OCI-LY3 (cell line): ENCODE data around the gene MS4A14.

Experiments
- H2AFZ ChIP-seq: fragments of 200-600, 300-600 bp; shearing (Covaris generic); 2 replicates; pipeline ENCODE4 v1.6.0; 2014; ENCODE audit warnings: antibody characterized with exemption, low read depth, low read length
- H3K27ac ChIP-seq: fragments of 200-600, 300-600 bp; sonication (generic); 2 replicates; pipeline ENCODE4 v1.5.1; 2014; ENCODE audit warnings: mild to moderate bottlenecking, low read length, moderate library complexity, mixed read lengths
- H3K27me3 ChIP-seq: fragments of 200-600, 300-600 bp; sonication (generic); 2 replicates; pipeline ENCODE4 v1.6.1; 2014; ENCODE audit warnings: low read depth, low read length, mixed read lengths
- H3K36me3 ChIP-seq: fragments of 200-600, 300-600 bp; sonication (generic); replicated peaks from 2 replicates; pipeline ENCODE3; 2014; ENCODE audit warnings: low read depth, low read length, mixed read lengths
- H3K4me1 ChIP-seq: fragments of 300-600, 200-600 bp; sonication (generic); 2 replicates; pipeline ENCODE4 v1.6.1; 2014; ENCODE audit warnings: low read length, mixed read lengths
- H3K4me2 ChIP-seq: fragments of 200-600, 300-600 bp; sonication (generic); 2 replicates; pipeline ENCODE4 v1.6.1; 2014; ENCODE audit warnings: low read length, mixed read lengths
- H3K4me3 ChIP-seq: fragments of 300-600, 200-600 bp; sonication (generic); 2 replicates; pipeline ENCODE4 v1.5.1; 2014; ENCODE audit warnings: antibody characterized with exemption, mild to moderate bottlenecking, low read length, moderate library complexity
- H3K79me2 ChIP-seq: fragments of 300-600, 200-600 bp; shearing (Covaris generic); 2 replicates; pipeline ENCODE4 v1.6.1; 2014; ENCODE audit warnings: mild to moderate bottlenecking, low read length, mixed read lengths
- H3K9ac ChIP-seq: fragments of 300-600, 200-600 bp; shearing (Covaris generic); 2 replicates; pipeline ENCODE4 v1.6.0; 2014; ENCODE audit warnings: mild to moderate bottlenecking, low read length, moderate library complexity
- H3K9me3 ChIP-seq: fragments of 200-600, 300-600 bp; shearing (Covaris generic); 2 replicates; pipeline ENCODE4 v1.6.1; 2014; ENCODE audit warnings: low read length, mixed read lengths; ENCODE audit not compliant: insufficient read depth
- H4K20me1 ChIP-seq: fragments of 200-600, 300-600 bp; sonication (generic); 2 replicates; pipeline ENCODE4 v1.6.1; 2016; ENCODE audit warnings: low read length, mixed read lengths; ENCODE audit not compliant: insufficient read depth
- CTCF ChIP-seq: fragments of 200-600, 300-600 bp; sonication (generic); IDR thresholded peaks from 2 replicates; pipeline ENCODE4 v1.5.1; 2014; ENCODE audit warnings: antibody characterized with exemption, low read length, low read depth
- EZH2phosphoT487 ChIP-seq: fragments of 200-600 bp; shearing (Covaris generic); IDR thresholded peaks from 2 replicates; pipeline ENCODE4 v1.6.1; 2018; ENCODE audit warnings: antibody characterized with exemption, mixed run types, low read depth

MS4A14 gene

DNA sequence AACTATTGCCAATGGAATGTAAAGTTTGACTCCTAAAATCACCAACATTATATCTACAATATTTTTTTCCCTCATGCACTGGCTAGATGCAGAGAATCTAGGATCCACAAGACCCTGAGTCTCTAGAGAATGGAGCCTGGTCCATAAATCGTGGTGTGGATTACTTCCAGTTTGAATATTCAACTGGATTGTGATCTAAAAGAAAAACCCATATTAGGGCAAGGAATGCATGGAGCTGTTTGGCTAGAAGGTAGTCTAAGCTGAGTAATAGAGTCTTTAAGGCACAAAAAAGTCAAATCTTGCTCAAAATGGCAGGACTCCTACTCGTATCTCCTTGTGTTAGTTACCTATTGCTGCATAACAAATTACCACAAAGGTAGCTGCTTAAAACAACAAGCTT is 23.8 kb downstream of the MS4A14 start:
- no peak overlapping the region for H3K4me3 ChIP-seq
- no peaks in the 10 kb centered on the region for H3K36me3 ChIP-seq
- no peaks in the 10 kb centered on the region for H3K27me3 ChIP-seq
- no peak for TF ChIP-seq CTCF
- TF ChIP-seq EZH2phosphoT487, result no peak
- no peak overlapping the region for H3K27ac ChIP-seq
- H3K4me2 ChIP-seq, result no peak overlapping the region
- no peak overlapping the region for H3K9ac ChIP-seq
- H3K9me3 ChIP-seq, result no peaks in the 10 kb centered on the region; the same call in 1 of the 2 replicates
- no peaks in the 10 kb centered on the region for H4K20me1 ChIP-seq
- no peaks in the 10 kb centered on the region for H3K79me2 ChIP-seq
- no peak overlapping the region for H2AFZ ChIP-seq
- H3K4me1 ChIP-seq, result no peaks in the 10 kb centered on the region

DNA sequence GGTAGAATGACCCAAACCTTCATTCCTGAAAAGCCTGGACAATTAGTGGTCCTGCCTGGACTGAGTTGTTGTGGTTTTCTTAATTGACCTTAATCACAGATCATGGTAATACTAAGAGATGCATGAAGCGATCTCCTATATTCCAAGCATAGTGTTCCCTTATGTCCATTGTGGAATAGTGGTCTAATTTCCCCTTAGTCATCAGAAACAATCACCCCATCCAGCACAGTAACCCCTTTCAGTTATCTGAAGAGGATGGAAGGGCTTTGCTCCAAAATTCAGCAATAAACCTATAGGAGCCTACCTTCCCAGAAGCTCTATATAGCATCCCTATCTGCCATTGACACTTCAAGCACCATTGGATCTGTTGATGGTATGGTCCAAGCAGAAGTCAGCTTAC is 26.4 kb downstream of the MS4A14 start:
- Histone ChIP-seq H4K20me1 (no peaks in the 10 kb centered on the region), H3K36me3 (no peaks in the 10 kb centered on the region), H3K27ac (no peak overlapping the region), H3K9ac (no peak overlapping the region), H3K27me3 (no peaks in the 10 kb centered on the region), H3K9me3 (no peaks in the 10 kb centered on the region; the same call in 1 of the 2 replicates), H2AFZ (no peak overlapping the region), H3K79me2 (no peaks in the 10 kb centered on the region), H3K4me2 (no peak overlapping the region), H3K4me1 (no peaks in the 10 kb centered on the region), H3K4me3 (no peak overlapping the region)
- TF ChIP-seq CTCF, result no peak
- TF ChIP-seq EZH2phosphoT487, result no peak

DNA sequence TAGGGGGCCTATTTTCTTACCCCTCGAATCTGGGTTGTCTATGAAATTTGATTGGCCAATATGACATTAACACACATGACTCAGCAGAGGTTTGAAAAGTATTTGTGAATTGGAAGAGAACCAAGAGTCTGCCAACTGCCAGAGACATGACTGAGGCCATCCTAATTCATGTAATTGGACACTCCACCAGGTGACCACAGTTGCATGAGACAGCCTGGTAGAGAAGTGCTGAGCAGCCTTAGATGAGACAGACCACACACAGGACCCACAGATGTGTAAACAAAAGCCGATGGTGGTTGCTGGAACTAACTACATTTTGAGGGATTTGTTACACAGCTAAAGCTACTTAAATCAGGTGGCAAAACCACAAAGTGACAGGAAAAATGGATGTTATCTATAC is 32.3 kb downstream of the MS4A14 start:
- H3K4me3 ChIP-seq, result no peak overlapping the region
- no peaks in the 10 kb centered on the region for H3K36me3 ChIP-seq
- no peaks in the 10 kb centered on the region for H3K9me3 ChIP-seq
- TF ChIP-seq CTCF, result no peak
- no peak for TF ChIP-seq EZH2phosphoT487
- no peak overlapping the region for H3K27ac ChIP-seq
- no peak overlapping the region for H3K4me2 ChIP-seq
- no peak overlapping the region for H3K9ac ChIP-seq
- H4K20me1 ChIP-seq, result no peaks in the 10 kb centered on the region
- H3K4me1 ChIP-seq, result no peaks in the 10 kb centered on the region
- H3K79me2 ChIP-seq, result no peaks in the 10 kb centered on the region
- no peak overlapping the region for H2AFZ ChIP-seq
- no peaks in the 10 kb centered on the region for H3K27me3 ChIP-seq

DNA sequence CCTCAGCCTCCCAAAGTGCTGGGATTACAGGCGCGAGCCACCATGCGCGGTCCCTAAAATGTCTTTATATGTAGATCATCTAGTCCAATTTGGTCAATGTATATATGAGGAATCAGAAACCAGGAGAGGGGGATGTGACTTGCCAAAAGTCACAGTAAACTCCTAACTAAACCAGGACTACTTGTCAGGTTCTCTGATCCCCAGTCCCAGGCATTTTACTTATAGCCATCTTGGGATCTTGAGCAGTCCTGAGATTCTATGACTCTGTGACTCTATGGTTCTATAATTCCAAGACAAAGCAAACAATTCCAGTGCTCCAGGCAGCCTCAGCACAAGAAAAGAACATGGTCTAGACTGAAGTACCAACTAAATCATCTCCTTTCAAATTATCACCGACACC is 33.0 kb downstream of the MS4A14 start, which contains the start of gene MS4A5:
Gene MS4A5 (plus strand): TSS at position 301 of the 400 bp plus-strand sequence. CDS start 103 bp downstream, outside the sequence.
- Histone ChIP-seq H3K36me3 (no peaks in the 10 kb centered on the region), H3K9ac (no peak within 1 kb of the TSS), H3K4me3 (no peak within 1 kb of the TSS), H3K27ac (no peak within 1 kb of the TSS), H3K4me2 (no peak within 1 kb of the TSS), H3K9me3 (no peaks in the 10 kb centered on the region), H3K27me3 (no peaks in the 10 kb centered on the region), H4K20me1 (no peaks in the 10 kb centered on the region), H2AFZ (no peak within 1 kb of the TSS), H3K4me1 (no peaks in the 10 kb centered on the region), H3K79me2 (no peaks in the 10 kb centered on the region)
- no peak for TF ChIP-seq CTCF
- no peak for TF ChIP-seq EZH2phosphoT487
